HepG2 (cell line): ENCODE measurements around the gene ANO9. TPM values are rescaled to one million over a fixed set of nuclear protein-coding genes. Genes with fewer than 3 reads are reported as not detected.

Source experiments
- IRF2 ChIP-seq: IDR thresholded peaks from 2 replicates; pipeline ENCODE4 v1.6.1; 2018; ENCODE audit warnings: missing genetic modification reagents, missing compliant biosample characterization
- KDM5B ChIP-seq: sonication (generic); formaldehyde crosslinking; IDR thresholded peaks from 2 replicates; pipeline ENCODE4 v1.4.0; 2020; ENCODE audit warnings: missing genetic modification reagents, mild to moderate bottlenecking, borderline replicate concordance
- RFX3 ChIP-seq: IDR thresholded peaks from 2 replicates; pipeline ENCODE4 v1.6.1; 2016; ENCODE audit warnings: missing biosample characterization, missing genetic modification reagents
- SRSF1 ChIP-seq: fragments of 200-400 bp; formaldehyde crosslinking; optimal IDR thresholded peaks from 2 replicates; pipeline ENCODE3; 2017; ENCODE audit warnings: mild to moderate bottlenecking, low read depth, low read length, moderate library complexity
- ZBTB3 ChIP-seq: sonication (generic); formaldehyde crosslinking; IDR thresholded peaks from 2 replicates; pipeline ENCODE4 v1.4.0; 2020; ENCODE audit warnings: low read depth, mild to moderate bottlenecking, moderate library complexity, missing genetic modification reagents, borderline replicate concordance
- ZMYM3 ChIP-seq: sonication (generic); formaldehyde crosslinking; IDR thresholded peaks from 2 replicates; pipeline ENCODE4 v1.5.1; 2020; ENCODE audit warnings: mild to moderate bottlenecking, missing genetic modification reagents
- ZNF282 ChIP-seq: fragments of 450-650 bp; IDR thresholded peaks from 2 replicates; pipeline ENCODE4 v1.6.1; 2018; ENCODE audit not compliant: partially characterized antibody
- ZNF749 ChIP-seq: sonication (generic); formaldehyde crosslinking; IDR thresholded peaks from 2 replicates; pipeline ENCODE4 v1.8.0; 2022; ENCODE audit warnings: mild to moderate bottlenecking, missing genetic modification reagents, moderate library complexity, borderline replicate concordance
- ZSCAN22 ChIP-seq: sonication (generic); formaldehyde crosslinking; IDR thresholded peaks from 2 replicates; pipeline ENCODE4 v1.4.0; 2020; ENCODE audit warnings: mild to moderate bottlenecking, missing genetic modification reagents
- polyA plus RNA-seq, 8 experiments: library from polyadenylated mRNA; depleted of rRNA in 3 of 8; stranded (reverse) in 7 of 8; unstranded in 1 of 8; fragments of >200 nt; fragmentation: Illumina TruSeq in 4 of 8; extraction: Trizol in 4 of 8; gene quantifications; 2 replicates each; pipeline versions ENCODE4 v1.2.1 to v1.2.3, GENCODE V29; 2011 to 2016; ENCODE audit warnings: low read depth in 4 of 8, missing spikeins in 1 of 8, mixed read lengths in 1 of 8; ENCODE audit not compliant: insufficient read depth in 1 of 8
- total RNA-seq, 5 experiments: library from RNA; depleted of rRNA; stranded (reverse); fragments of >200 nt; fragmentation: Illumina TruSeq; extraction: Trizol; gene quantifications; 2 replicates each; pipeline ENCODE4 v1.2.3, GENCODE V29; 2016; ENCODE audit warnings: low read depth in 1 of 5
- TF ChIP-seq, protein P1 (sequence below): sonication (generic); formaldehyde crosslinking; IDR thresholded peaks from 2 replicates; pipeline ENCODE4 v1.5.1; 2020; ENCODE audit warnings: missing genetic modification reagents, mild to moderate bottlenecking, borderline replicate concordance
- TF ChIP-seq, protein P2 (sequence below): sonication (generic); formaldehyde crosslinking; IDR thresholded peaks from 2 replicates; pipeline ENCODE4 v1.4.0; 2020; ENCODE audit warnings: low read depth, missing genetic modification reagents
- TF ChIP-seq, protein P3 (sequence below): sonication (generic); formaldehyde crosslinking; IDR thresholded peaks from one replicate; pipeline ENCODE4 v1.5.1; 2020; ENCODE audit warnings: mild to moderate bottlenecking, missing genetic modification reagents; ENCODE audit errors: not compliant biosample characterization

Gene ANO9
- total and polyA plus RNA-seq, 2 of the 13 experiments (the other 11 are each of a cell fraction or from before 2014, with no cell fraction given), result 8.9 to 14.3 TPM

DNA sequence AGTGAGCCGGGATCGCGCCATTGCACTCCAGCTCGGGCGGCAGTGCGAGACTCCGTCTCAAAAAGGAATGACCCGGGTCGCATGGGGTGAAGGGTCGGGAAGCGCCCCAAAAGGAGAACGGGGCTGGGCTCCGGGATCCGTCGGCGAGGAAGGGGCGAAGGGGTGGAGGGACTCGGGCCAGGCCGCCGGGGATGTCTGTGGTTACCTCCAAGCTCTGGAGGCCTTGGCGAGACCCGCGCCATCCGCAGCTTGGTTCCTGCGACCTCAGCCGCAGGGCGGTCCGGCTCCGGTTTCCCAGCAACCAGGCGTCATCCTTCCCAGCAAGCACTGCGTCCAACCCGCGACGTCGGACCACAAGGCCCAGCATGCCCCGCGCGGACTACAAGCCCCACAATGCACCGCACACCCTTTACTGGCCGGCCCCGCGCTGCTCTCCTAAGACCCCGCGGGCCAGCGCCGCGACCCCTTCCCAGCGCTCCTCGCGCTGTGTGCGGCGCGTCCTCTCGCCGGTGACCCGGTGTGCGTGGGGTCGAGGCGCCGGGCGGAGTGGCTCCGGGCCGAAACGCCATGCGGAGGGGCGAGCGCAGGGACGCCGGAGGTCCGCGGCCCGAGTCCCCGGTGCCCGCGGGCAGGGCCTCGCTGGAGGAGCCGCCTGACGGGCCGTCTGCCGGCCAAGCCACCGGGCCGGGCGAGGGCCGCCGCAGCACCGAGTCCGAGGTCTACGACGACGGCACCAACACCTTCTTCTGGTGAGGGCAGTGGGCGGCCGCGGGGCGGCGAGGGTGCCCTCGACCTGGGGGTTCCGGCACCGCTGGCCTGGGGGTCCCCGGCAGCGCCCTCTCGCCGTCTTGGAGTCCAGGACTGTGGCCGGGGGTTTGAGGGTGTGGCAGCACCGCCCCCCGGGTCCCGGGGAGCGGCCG lies 8.3 kb upstream of the ANO9 start, which contains the start of gene PTDSS2 (continued):
- TF ChIP-seq, protein P1, sequence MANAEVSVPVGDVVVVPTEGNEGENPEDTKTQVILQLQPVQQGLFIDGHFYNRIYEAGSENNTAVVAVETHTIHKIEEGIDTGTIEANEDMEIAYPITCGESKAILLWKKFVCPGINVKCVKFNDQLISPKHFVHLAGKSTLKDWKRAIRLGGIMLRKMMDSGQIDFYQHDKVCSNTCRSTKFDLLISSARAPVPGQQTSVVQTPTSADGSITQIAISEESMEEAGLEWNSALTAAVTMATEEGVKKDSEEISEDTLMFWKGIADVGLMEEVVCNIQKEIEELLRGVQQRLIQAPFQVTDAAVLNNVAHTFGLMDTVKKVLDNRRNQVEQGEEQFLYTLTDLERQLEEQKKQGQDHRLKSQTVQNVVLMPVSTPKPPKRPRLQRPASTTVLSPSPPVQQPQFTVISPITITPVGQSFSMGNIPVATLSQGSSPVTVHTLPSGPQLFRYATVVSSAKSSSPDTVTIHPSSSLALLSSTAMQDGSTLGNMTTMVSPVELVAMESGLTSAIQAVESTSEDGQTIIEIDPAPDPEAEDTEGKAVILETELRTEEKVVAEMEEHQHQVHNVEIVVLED (CRISPR knock-in tag), result peak; percentile 98
- no peak for TF ChIP-seq ZNF282
- no peak for TF ChIP-seq ZBTB3 (CRISPR knock-in tag)
- 0 out of 2 replicates have a peak, but pooled peaks have one; percentile 40 for TF ChIP-seq ZNF749
- peak; percentile 79 for TF ChIP-seq RFX3
- TF ChIP-seq ZSCAN22 (CRISPR knock-in tag), result no peak
- TF ChIP-seq KDM5B, result 0 out of 2 replicates have a peak, but pooled peaks have one; percentile 65
- TF ChIP-seq, protein P2, sequence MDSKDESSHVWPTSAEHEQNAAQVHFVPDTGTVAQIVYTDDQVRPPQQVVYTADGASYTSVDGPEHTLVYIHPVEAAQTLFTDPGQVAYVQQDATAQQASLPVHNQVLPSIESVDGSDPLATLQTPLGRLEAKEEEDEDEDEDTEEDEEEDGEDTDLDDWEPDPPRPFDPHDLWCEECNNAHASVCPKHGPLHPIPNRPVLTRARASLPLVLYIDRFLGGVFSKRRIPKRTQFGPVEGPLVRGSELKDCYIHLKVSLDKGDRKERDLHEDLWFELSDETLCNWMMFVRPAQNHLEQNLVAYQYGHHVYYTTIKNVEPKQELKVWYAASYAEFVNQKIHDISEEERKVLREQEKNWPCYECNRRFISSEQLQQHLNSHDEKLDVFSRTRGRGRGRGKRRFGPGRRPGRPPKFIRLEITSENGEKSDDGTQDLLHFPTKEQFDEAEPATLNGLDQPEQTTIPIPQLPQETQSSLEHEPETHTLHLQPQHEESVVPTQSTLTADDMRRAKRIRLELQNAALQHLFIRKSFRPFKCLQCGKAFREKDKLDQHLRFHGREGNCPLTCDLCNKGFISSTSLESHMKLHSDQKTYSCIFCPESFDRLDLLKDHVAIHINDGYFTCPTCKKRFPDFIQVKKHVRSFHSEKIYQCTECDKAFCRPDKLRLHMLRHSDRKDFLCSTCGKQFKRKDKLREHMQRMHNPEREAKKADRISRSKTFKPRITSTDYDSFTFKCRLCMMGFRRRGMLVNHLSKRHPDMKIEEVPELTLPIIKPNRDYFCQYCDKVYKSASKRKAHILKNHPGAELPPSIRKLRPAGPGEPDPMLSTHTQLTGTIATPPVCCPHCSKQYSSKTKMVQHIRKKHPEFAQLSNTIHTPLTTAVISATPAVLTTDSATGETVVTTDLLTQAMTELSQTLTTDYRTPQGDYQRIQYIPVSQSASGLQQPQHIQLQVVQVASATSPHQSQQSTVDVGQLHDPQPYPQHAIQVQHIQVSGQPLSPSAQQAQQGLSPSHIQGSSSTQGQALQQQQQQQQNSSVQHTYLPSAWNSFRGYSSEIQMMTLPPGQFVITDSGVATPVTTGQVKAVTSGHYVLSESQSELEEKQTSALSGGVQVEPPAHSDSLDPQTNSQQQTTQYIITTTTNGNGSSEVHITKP, result peak; percentile 69; the same call in 1 of the 2 replicates
- TF ChIP-seq IRF2 (CRISPR knock-in tag), result peak; percentile 96
- TF ChIP-seq SRSF1, result no peak
- TF ChIP-seq, protein P3, sequence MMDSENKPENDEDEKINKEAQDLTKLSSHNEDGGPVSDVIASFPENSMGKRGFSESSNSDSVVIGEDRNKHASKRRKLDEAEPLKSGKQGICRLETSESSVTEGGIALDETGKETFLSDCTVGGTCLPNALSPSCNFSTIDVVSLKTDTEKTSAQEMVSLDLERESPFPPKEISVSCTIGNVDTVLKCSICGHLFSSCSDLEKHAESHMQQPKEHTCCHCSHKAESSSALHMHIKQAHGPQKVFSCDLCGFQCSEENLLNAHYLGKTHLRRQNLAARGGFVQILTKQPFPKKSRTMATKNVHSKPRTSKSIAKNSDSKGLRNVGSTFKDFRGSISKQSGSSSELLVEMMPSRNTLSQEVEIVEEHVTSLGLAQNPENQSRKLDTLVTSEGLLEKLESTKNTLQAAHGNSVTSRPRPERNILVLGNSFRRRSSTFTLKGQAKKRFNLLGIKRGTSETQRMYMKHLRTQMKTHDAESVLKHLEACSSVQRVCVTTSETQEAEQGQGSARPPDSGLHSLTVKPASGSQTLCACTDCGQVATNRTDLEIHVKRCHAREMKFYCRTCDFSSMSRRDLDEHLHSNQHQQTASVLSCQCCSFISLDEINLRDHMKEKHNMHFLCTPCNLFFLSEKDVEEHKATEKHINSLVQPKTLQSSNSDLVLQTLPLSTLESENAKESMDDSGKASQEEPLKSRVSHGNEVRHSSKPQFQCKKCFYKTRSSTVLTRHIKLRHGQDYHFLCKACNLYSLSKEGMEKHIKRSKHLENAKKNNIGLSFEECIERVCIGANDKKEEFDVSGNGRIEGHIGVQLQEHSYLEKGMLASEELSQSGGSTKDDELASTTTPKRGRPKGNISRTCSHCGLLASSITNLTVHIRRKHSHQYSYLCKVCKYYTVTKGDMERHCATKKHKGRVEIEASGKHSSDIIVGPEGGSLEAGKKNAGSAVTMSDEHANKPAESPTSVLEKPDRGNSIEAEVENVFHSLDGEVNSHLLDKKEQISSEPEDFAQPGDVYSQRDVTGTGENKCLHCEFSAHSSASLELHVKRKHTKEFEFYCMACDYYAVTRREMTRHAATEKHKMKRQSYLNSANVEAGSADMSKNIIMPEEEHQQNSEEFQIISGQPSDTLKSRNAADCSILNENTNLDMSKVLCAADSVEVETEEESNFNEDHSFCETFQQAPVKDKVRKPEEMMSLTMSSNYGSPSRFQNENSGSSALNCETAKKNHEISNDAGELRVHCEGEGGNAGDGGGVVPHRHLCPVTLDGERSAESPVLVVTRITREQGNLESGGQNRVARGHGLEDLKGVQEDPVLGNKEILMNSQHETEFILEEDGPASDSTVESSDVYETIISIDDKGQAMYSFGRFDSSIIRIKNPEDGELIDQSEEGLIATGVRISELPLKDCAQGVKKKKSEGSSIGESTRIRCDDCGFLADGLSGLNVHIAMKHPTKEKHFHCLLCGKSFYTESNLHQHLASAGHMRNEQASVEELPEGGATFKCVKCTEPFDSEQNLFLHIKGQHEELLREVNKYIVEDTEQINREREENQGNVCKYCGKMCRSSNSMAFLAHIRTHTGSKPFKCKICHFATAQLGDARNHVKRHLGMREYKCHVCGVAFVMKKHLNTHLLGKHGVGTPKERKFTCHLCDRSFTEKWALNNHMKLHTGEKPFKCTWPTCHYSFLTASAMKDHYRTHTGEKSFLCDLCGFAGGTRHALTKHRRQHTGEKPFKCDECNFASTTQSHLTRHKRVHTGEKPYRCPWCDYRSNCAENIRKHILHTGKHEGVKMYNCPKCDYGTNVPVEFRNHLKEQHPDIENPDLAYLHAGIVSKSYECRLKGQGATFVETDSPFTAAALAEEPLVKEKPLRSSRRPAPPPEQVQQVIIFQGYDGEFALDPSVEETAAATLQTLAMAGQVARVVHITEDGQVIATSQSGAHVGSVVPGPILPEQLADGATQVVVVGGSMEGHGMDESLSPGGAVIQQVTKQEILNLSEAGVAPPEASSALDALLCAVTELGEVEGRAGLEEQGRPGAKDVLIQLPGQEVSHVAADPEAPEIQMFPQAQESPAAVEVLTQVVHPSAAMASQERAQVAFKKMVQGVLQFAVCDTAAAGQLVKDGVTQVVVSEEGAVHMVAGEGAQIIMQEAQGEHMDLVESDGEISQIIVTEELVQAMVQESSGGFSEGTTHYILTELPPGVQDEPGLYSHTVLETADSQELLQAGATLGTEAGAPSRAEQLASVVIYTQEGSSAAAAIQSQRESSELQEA (CRISPR knock-in tag), result peak; percentile 42
- TF ChIP-seq ZMYM3 (CRISPR knock-in tag), result peak; percentile 53; the same call in 1 of the 2 replicates
